Chondrocyte (in vitro differentiated cells): ENCODE data around the gene HSD3B7. TPM values are rescaled to one million over a fixed set of nuclear protein-coding genes. Genes with fewer than 3 reads are reported as not detected.

Experiments used
- DNase-seq: peaks from one replicate; pipeline ENCODE4 v3.0.0; 2021; ENCODE audit warnings: mixed read lengths, low spot score
- H3K27ac Mint-ChIP-seq: one replicate; pipeline ENCODE4 v1.8.0; 2021; ENCODE audit warnings: mild to moderate bottlenecking, moderate library complexity, mixed read lengths; ENCODE audit not compliant: unreplicated experiment
- H3K27me3 Mint-ChIP-seq: 2 replicates; pipeline ENCODE4 v1.8.0; 2021; ENCODE audit warnings: low read depth, mixed read lengths
- H3K36me3 Mint-ChIP-seq: 2 replicates; pipeline ENCODE4 v1.8.0; 2021; ENCODE audit warnings: low read depth, mixed read lengths
- H3K4me1 Mint-ChIP-seq: 2 replicates; pipeline ENCODE4 v1.8.0; 2021; ENCODE audit warnings: low read depth, mild to moderate bottlenecking, mixed read lengths
- H3K4me3 Mint-ChIP-seq: one replicate; pipeline ENCODE4 v1.8.0; 2021; ENCODE audit warnings: mild to moderate bottlenecking, moderate library complexity, mixed read lengths; ENCODE audit not compliant: unreplicated experiment
- H3K9me3 Mint-ChIP-seq: 2 replicates; pipeline ENCODE4 v1.8.0; 2021; ENCODE audit warnings: low read depth, mixed read lengths
- CTCF ChIP-seq: fragments of 200-600 bp; sonication (generic); IDR thresholded peaks from 2 replicates; pipeline ENCODE4 v1.5.0; 2021; ENCODE audit warnings: antibody characterized with exemption, mild to moderate bottlenecking, moderate library complexity
- total RNA-seq: library from RNA; stranded (reverse); gene quantifications from 3 replicates; pipeline ENCODE4 v1.2.1, GENCODE V29; 2021

HSD3B7 gene
- total RNA-seq, 1 donor from 2014 or later, result 12.3 TPM

GRCh38 chr16:31020536-31020935, 35.5 kb downstream of the HSD3B7 start:
- H3K27me3 Mint-ChIP-seq, result no peaks in the 10 kb centered on the region
- no peaks in the 10 kb centered on the region for H3K9me3 Mint-ChIP-seq
- no peak overlapping the region for H3K27ac Mint-ChIP-seq
- H3K4me1 Mint-ChIP-seq, result no peaks in the 10 kb centered on the region
- no peaks in the 10 kb centered on the region for H3K36me3 Mint-ChIP-seq
- H3K4me3 Mint-ChIP-seq, result no peak overlapping the region
- TF ChIP-seq CTCF, result no peak
- DNase-seq, result no peak

GRCh38 chr16:31022544-31023251, 37.7 kb downstream of the HSD3B7 start:
- Mint-ChIP-seq H3K4me3 (no peak overlapping the region), H3K9me3 (no peaks in the 10 kb centered on the region), H3K4me1 (no peaks in the 10 kb centered on the region), H3K27ac (no peak overlapping the region), H3K27me3 (no peaks in the 10 kb centered on the region), H3K36me3 (no peaks in the 10 kb centered on the region)
- no peak for DNase-seq
- no peak for TF ChIP-seq CTCF

- DNase-seq, result no peak
- no peak overlapping the region for H3K4me3 Mint-ChIP-seq
- no peak for TF ChIP-seq CTCF
- no peak overlapping the region for H3K27ac Mint-ChIP-seq
- no peaks in the 10 kb centered on the region for H3K36me3 Mint-ChIP-seq
- no peaks in the 10 kb centered on the region for H3K27me3 Mint-ChIP-seq
- no peaks in the 10 kb centered on the region for H3K9me3 Mint-ChIP-seq
- H3K4me1 Mint-ChIP-seq, result no peaks in the 10 kb centered on the region
Measured at GRCh38 chr16:31023252-31023602, 38.2 kb downstream of the HSD3B7 start.

GRCh38 chr16:31023627-31024226, 38.7 kb downstream of the HSD3B7 start:
- Mint-ChIP-seq H3K9me3 (no peaks in the 10 kb centered on the region), H3K27ac (no peak overlapping the region), H3K4me3 (no peak overlapping the region), H3K27me3 (no peaks in the 10 kb centered on the region), H3K36me3 (no peaks in the 10 kb centered on the region), H3K4me1 (no peaks in the 10 kb centered on the region)
- DNase-seq, result no peak
- no peak for TF ChIP-seq CTCF

GRCh38 chr16:31025339-31025738, 40.3 kb downstream of the HSD3B7 start:
- no peaks in the 10 kb centered on the region for H3K36me3 Mint-ChIP-seq

More at GRCh38 chr16:31025339-31025738, 40.3 kb downstream of the HSD3B7 start:
- H3K27me3 Mint-ChIP-seq, result no peaks in the 10 kb centered on the region
- TF ChIP-seq CTCF, result no peak
- DNase-seq, result no peak
- no peaks in the 10 kb centered on the region for H3K9me3 Mint-ChIP-seq
- no peak overlapping the region for H3K27ac Mint-ChIP-seq
- no peaks in the 10 kb centered on the region for H3K4me1 Mint-ChIP-seq
- H3K4me3 Mint-ChIP-seq, result no peak overlapping the region
